OCI-M2 (cell line): ENCODE measurements around the gene THRA.

Experiments used
- DNase-seq: peaks from one replicate; lab custom pipeline; 2025; ENCODE audit not compliant: unreplicated experiment; lab: John Stamatoyannopoulos, UW

THRA gene

GRCh38 chr17:40026816-40027613 is 35.8 kb upstream of the THRA start:
- DNase-seq = peak; percentile 4

GRCh38 chr17:40027614-40028012 is 35.2 kb upstream of the THRA start:
- no peak for DNase-seq

GRCh38 chr17:40028595-40028994 is 34.2 kb upstream of the THRA start:
- no peak for DNase-seq

- no peak for DNase-seq
Measured at GRCh38 chr17:40031706-40032105, 31.1 kb upstream of the THRA start.

GRCh38 chr17:40032322-40033320 is 30.1 kb upstream of the THRA start:
- no peak for DNase-seq

GRCh38 chr17:40033339-40033738 is 29.4 kb upstream of the THRA start:
- DNase-seq = no peak

GRCh38 chr17:40034426-40035161 is 28.2 kb upstream of the THRA start:
- DNase-seq = no peak

GRCh38 chr17:40035162-40035559 is 27.6 kb upstream of the THRA start:
- DNase-seq = no peak

GRCh38 chr17:40038882-40039513 is 23.8 kb upstream of the THRA start:
- no peak for DNase-seq

GRCh38 chr17:40041196-40041595 is 21.6 kb upstream of the THRA start:
- no peak for DNase-seq

GRCh38 chr17:40056379-40057015 is 6.3 kb upstream of the THRA start:
- DNase-seq = no peak

- DNase-seq = no peak
Measured at GRCh38 chr17:40058186-40058784, 4.5 kb upstream of the THRA start.

GRCh38 chr17:40058865-40059264 is 3.9 kb upstream of the THRA start:
- no peak for DNase-seq

GRCh38 chr17:40059729-40060475 is 2.9 kb upstream of the THRA start:
- no peak for DNase-seq

GRCh38 chr17:40060887-40061608 is 1.7 kb upstream of the THRA start:
- DNase-seq = no peak

- DNase-seq = no peak
Measured at GRCh38 chr17:40061609-40062038, 1.1 kb upstream of the THRA start.

GRCh38 chr17:40063187-40063771 is 514 bp downstream of the THRA start:
- DNase-seq = no peak

GRCh38 chr17:40063901-40064531 is 1.3 kb downstream of the THRA start:
- DNase-seq = no peak
